AG04449 (cell line): Measurements from ENCODE around the gene FUT8.

Experiments
- CTCF ChIA-PET: fragments of 350-600 bp; formaldehyde crosslinking; extraction: SDS; loops from one replicate; lab custom pipeline; 2021; ENCODE audit warnings: antibody characterized with exemption; lab: Yijun Ruan, JAX
- POLR2A ChIA-PET: fragments of 400-600, 350-600 bp; formaldehyde crosslinking; extraction: SDS; loops from one replicate; lab custom pipeline; 2020; ENCODE audit warnings: antibody characterized with exemption, inconsistent platforms; lab: Yijun Ruan, JAX
- DNase-seq: peaks from one replicate; pipeline ENCODE4 v3.0.0-alpha.2; 2010; ENCODE audit warnings: low read depth, low spot score
- H3K4me3 ChIP-seq: 2 replicates; pipeline ENCODE4 v1.5.1; 2011; ENCODE audit warnings: low read depth, mild to moderate bottlenecking, control low read depth, low read length
- CTCF ChIP-seq: IDR thresholded peaks from one replicate; pipeline ENCODE4 v1.5.1; 2011; ENCODE audit warnings: mild to moderate bottlenecking, moderate library complexity, low read length, control low read depth, inconsistent platforms; ENCODE audit not compliant: insufficient read depth; ENCODE audit errors: missing control alignments

FUT8 gene

GRCh38 chr14:65483647-65484046, 71.1 kb downstream of the FUT8 start:
- TF ChIP-seq CTCF = no peak
- no peak overlapping the region for H3K4me3 ChIP-seq
- no peak for DNase-seq
- POLR2A ChIA-PET = no interaction called here
- CTCF ChIA-PET = interaction anchor here (0.7 kb wide), 1 partner anchor 68 kb away, joined by 3 read pairs; no protein-coding TSS in a partner anchor

- POLR2A ChIA-PET = no interaction called here
- no peak overlapping the region for H3K4me3 ChIP-seq
- no peak for DNase-seq
- TF ChIP-seq CTCF = no peak
- CTCF ChIA-PET = interaction anchor here (2.0 to 3.3 kb wide), 2 partner anchors 70 to 340 kb away, joined by 7 to 12 read pairs; no protein-coding TSS in a partner anchor
Observed at GRCh38 chr14:65485516-65485915, 73.0 kb downstream of the FUT8 start.

- POLR2A ChIA-PET = interaction anchor here (0.7 kb wide), 1 partner anchor 191 kb away, joined by 4 read pairs; no protein-coding TSS in a partner anchor
- no peak for TF ChIP-seq CTCF
- H3K4me3 ChIP-seq = no peak overlapping the region
- DNase-seq = no peak
- CTCF ChIA-PET = interaction anchor here (0.6 to 3.3 kb wide), 4 partner anchors 72 to 341 kb away, joined by 3 to 12 read pairs (median 6); no protein-coding TSS in a partner anchor
Observed at GRCh38 chr14:65486863-65487262, 74.3 kb downstream of the FUT8 start.

GRCh38 chr14:65487783-65488494, 75.4 kb downstream of the FUT8 start:
- no peak overlapping the region for H3K4me3 ChIP-seq
- no peak for DNase-seq
- POLR2A ChIA-PET = interaction anchor here (0.5 kb wide), 1 partner anchor 1445 kb away, joined by 4 read pairs; no protein-coding TSS in a partner anchor
- CTCF ChIA-PET = interaction anchor here (0.6 to 3.3 kb wide), 3 partner anchors 51 to 337 kb away, joined by 3 to 12 read pairs (median 4); no protein-coding TSS in a partner anchor
- TF ChIP-seq CTCF = no peak

- ChIA-PET POLR2A (no interaction called here), CTCF (interaction anchor here (2.1 kb wide), 1 partner anchor 11 kb away, joined by 6 read pairs; no protein-coding TSS in a partner anchor)
Observed at GRCh38 chr14:65491274-65491673, 78.7 kb downstream of the FUT8 start.

More at GRCh38 chr14:65491274-65491673, 78.7 kb downstream of the FUT8 start:
- H3K4me3 ChIP-seq = no peak overlapping the region
- no peak for DNase-seq
- TF ChIP-seq CTCF = no peak
